Fibroblast of pulmonary artery (primary cell): ENCODE results near the gene AGRP.

ENCODE experiments used
- DNase-seq: peaks from one replicate; pipeline ENCODE4 v3.0.0-alpha.2; 2010; ENCODE audit warnings: low read depth
- H3K4me3 ChIP-seq: replicated peaks from 2 replicates; pipeline ENCODE4 v1.5.1; 2011; ENCODE audit warnings: low read depth, mild to moderate bottlenecking, control low read depth, low read length, moderate library complexity
- CTCF ChIP-seq: IDR thresholded peaks from 2 replicates; pipeline ENCODE4 v1.5.1; 2011; ENCODE audit warnings: mild to moderate bottlenecking, control low read depth, low read length, inconsistent platforms; ENCODE audit errors: missing control alignments

AGRP gene

GRCh38 chr16:67526149-67526791 lies 42.9 kb upstream of the AGRP start:
- no peak overlapping the region for H3K4me3 ChIP-seq
- peak; percentile 24 for DNase-seq
- no peak for TF ChIP-seq CTCF

GRCh38 chr16:67525176-67525860 lies 42.0 kb upstream of the AGRP start:
- peak; percentile 7 for TF ChIP-seq CTCF

GRCh38 chr16:67521095-67521804 lies 37.9 kb upstream of the AGRP start:
- peak; percentile 98 for DNase-seq
- peak overlapping the region; percentile 60 for H3K4me3 ChIP-seq
- TF ChIP-seq CTCF, result peak; percentile 92

More at GRCh38 chr16:67525176-67525860, 42.0 kb upstream of the AGRP start:
- H3K4me3 ChIP-seq, result no peak overlapping the region
- DNase-seq, result peak; percentile 20

GRCh38 chr16:67519242-67519641 lies 35.9 kb upstream of the AGRP start:
- TF ChIP-seq CTCF, result no peak
- no peak overlapping the region for H3K4me3 ChIP-seq
- no peak for DNase-seq

- no peak for TF ChIP-seq CTCF
- no peak for DNase-seq
- no peak overlapping the region for H3K4me3 ChIP-seq
Measured at GRCh38 chr16:67518676-67519075, 35.3 kb upstream of the AGRP start.

GRCh38 chr16:67517661-67518423 lies 34.5 kb upstream of the AGRP start:
- no peak for DNase-seq
- TF ChIP-seq CTCF, result no peak
- H3K4me3 ChIP-seq, result no peak overlapping the region
